NCI-H128 (cell line): ENCODE results near the gene TSPAN16.

Experiments
- DNase-seq: peaks from one replicate; lab custom pipeline; 2025; ENCODE audit not compliant: unreplicated experiment; lab: John Stamatoyannopoulos, UW

The TSPAN16 gene

DNA sequence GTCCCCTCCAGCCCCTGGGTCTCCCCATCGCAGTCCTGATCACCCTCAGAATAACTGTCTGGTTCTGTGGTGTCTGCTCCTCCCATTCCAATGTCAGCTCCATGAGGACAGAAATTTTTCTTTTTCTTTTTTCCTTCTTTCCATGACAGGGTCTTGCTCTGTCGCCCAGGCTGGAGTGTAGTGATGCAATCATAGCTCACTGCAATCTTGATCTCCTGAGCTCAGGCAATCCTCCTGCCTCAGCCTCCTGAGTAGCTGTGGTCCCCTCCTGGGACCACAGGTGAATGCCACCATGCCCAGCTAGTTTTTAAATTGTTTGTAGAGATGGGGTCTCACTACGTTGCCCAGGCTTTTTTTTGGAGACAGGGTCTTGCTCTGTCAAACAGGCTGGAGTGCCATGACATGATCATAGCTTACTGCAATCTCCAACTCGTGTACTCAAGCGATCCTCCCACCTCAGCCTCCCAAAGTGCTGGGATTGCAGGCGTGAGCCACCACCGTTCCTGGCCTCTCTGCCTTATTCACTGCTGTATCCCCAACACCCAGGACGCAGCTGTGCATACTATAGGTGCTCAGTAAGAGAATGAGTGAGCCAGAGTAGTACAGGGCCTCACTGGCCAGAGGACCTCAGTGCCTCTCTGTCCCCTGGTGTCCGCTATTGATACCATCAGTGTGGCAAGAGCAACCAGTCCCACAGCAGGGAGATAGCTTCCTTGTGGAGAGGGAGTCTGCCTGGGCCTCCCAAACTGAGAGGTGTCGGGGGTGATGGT, 28.5 kb upstream of the TSPAN16 start:
- DNase-seq: no peak

DNA sequence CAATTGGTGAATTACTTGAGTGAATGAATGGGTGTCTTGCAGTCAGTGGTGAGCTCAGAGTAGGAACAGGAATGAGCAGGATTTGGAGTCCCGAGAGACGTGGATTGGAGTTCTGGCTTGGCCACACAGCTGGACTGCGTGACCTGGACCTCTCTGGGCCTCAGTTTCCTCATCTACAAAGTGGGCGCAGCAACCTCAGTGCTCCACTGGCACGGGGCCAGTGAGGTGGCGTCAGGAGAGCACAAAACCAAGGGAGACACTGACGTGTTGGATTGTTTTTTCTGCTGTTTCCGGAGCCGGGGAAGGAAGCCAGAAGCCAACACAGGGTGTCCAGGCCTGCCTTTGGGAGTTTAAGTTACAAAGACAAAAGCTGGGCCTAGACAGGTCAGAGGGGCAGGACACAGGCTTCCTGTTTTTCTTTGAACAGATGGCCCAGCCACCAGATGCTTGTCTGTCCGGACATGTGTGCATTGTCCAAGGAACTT, 27.1 kb upstream of the TSPAN16 start:
- no peak for DNase-seq

DNA sequence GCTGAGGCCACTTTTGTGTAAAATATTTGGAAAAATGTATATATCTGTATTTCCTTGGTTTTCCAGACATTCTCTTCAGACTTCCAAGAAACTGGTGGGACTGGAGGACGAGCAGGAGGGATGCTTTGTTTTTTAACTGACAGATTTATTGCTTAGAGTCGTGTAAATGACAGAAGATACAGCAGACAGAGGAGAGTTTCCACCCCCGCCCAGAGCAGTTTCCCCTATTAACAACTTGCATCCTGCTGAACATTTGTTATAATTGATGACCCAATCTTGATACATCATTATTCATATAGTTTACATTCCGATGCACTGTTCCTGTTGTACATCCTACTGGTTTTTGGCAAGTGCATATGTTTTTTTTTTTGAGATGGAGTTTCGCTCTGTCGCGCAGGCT, 26.6 kb upstream of the TSPAN16 start:
- no peak for DNase-seq

DNA sequence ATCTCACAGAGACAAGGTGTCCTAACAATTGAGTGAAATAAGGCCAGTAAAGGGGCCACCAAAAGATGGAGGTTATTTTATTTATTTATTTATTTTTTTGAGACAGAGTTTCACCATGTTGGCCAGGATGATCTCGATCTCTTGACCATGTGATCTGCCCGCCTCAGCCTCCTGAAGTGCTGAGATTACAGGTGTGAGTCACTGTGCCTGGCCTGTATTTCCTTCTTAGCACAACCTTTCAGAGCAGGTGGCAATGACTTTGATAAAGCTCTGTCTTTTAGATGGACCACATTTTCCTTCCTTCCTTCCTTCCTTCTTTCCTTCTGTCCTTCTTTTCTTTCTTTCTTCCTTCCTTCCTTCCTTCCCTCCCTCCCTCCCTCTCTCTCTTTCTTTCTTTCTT, 22.7 kb upstream of the TSPAN16 start:
- no peak for DNase-seq

DNA sequence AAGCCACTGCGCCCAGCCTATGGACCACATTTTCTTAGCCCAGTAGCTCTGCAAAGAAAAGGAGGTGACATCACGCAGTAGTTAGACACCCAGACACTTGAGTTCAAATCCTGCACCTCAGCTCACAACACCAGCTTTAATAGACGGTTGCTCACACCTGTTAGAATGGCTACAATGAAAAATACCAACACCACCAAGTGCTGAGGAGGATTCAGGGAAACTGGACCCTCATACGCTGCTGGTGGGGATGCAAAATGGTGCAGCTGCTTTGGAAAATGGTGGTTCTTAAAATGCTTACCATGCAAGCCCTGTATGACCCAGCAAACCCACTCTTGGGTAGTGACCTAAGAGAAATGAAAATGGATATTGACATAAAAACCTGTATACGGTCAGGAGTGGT, 22.0 kb upstream of the TSPAN16 start:
- DNase-seq: no peak

DNA sequence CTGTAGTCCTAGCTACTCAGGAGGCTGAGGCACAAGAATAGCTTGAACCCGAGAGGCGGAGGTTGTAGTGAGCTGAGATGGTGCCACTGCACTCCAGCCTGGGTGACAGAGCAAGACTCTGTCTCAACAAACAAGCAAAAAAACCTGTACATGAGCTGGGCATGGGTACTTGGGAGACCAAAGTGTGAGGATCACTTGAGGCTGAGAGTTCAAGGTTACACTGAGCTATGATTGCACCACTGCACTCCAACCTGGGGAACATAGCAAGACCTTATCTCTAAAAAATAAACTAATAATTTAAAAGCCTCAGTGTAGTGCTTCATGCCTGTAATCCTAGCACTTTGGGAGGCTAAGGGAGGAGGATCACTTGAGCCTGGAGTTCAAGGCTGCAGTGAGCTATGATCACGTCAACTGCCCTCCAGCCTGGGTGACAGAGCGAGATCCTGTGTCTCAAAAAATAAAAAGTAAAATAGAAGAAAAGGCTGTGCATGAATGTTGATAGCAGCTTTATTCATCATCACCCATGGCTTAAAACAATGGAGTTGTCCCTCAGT, 21.4 kb upstream of the TSPAN16 start:
- no peak for DNase-seq

DNA sequence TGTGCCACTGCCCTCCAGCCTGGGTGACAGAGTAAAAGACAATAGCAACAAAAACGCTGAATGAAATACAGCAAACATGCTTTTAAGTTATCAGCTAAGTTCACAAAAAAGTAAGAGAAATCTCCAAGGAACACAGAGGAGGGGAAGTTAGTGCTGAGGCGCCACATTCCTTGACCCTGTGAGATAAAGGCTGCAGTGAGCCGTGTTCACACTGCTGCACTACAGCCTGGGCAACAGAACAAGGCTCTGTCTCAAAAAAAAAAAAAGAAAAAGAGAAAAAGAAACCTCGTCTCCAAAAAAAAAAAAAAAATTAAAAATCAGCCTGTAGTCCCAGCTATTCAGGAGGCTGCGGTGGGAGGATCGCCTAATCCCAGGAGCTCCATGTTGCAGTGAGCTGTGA, 17.3 kb upstream of the TSPAN16 start:
- no peak for DNase-seq

DNA sequence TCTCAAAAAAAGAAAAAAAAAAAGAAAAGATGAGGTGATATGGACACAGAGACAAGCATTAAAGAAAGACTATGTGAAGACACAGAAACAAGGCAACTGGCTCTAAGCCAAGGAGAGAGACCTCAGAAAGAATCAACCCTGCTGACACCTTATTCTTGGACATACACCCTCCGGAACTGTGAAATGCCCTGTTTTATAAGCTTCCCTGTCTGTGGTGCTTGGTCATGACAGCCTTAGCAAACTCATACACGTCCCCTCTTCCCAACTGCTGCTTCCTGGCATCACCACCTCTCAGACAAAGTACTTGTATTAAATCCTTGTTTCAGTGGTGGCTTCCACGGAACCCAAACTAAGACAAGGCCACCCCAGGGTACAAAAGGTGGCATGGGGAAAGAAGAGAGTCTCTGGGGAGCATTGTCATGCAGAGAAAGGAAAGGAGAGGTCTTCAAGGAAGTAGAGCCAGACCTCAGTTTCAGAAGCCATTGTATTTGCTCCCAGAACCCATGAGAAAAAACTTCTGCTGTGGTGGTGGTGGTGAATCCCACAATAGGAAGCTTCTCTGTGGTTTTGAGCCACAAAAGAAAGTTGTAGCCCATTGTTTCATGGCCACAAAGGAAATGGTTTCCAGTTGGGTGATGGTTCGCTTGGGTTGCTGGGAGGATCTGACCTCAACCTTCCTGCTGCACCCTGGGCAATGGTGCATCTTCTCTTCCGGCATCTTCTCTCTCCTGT, 16.3 kb upstream of the TSPAN16 start:
- DNase-seq: no peak

DNA sequence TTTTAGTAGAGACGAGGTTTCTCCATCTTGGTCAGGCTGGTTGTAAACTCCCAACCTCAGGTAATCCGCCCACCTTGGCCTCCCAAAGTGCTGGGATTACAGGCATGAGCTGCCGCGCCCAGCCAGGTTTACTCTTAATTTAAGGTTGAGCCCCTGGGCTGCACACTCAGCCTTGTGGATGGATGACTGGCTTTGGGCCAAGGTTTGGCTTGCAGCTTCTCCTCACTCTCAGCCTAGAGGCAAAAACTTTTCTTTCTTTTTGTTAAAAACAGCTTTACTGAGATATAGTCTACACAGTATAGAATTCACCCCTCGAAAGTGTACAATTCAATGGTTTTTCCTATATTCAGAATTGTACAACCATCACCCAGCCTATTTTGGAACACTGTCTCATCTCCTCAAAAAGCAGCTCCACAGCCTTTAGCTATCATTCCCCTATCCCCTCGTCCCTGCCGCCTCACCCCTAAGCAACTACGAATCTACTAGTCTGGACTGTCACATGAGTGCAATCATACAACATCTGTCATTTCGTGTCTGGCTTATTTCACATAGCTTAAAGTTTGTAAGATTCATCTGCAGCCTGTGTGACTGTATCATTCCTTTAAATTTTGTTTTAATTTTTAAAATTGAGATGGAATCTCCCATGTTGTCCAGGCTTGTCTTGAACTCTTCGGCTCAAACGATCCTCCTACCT, 14.5 kb upstream of the TSPAN16 start:
- DNase-seq: no peak

DNA sequence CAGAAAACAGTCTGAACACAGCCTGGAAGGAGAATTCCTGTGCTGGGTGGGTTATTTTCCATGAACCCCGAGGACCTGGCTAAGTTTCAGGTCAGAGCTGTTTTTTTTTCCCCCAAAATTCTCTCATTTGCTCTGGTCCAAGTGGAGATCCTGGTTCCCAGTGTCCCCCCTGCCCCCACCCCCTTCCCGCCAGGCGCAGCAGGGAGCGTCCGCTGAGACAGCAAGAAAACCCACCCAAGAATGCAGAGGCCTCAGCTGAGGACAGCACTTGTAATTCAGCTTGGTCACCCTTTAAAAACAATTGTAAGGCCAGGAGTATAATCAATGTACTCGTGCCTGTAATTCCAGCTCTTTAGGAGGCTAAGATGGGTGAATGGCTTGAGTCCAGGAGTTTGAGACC, 11.4 kb upstream of the TSPAN16 start:
- no peak for DNase-seq

DNA sequence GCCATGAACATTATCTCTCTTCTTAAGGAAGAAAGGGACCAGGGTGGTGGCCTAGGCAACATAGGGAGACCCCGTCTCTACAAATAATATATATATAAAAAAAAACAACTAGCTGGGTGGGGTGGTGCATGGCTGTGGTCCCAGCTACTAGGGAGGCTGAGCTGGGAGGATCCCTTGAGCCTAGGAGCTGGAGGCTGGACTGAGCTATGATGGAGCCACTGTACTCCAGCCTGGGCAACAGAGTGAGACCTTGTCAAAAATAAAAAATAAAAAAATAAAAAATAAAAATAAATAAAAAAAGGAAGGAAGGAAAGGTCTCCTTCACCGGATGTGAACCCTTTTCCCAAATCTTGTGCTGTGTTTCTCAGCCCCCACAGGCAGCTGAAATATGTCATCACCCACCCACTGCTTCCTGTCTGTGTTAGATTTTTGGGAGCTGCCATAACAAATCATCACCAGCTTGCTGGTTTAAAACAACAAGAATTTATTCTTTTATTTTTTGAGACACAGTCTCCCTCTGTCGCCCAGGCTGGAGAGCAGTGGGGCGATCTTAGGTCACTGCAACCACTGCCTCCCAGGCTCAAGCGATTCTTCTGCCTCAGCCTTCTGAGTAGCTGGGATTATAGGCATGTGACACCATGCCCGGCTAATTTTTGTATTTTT, 9.5 kb upstream of the TSPAN16 start:
- no peak for DNase-seq

DNA sequence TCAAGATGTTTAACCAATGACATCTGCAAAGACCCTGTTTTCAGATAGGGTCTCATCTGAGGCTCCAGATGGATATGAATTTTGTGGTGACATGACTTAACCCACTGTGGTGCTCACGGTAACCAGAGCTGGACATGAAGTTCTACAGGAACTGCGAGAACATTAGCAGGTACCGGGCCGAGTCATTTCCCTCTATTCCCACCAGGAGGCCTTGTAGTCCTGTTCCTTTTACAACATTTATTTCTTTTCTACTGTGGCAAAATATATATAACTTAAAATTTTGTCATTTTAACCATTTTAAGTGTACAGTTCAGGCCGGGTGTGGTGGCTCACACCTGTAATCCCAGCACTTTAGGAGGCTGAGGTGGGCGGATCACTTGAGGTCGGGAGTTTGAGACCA, 7.6 kb upstream of the TSPAN16 start:
- no peak for DNase-seq

DNA sequence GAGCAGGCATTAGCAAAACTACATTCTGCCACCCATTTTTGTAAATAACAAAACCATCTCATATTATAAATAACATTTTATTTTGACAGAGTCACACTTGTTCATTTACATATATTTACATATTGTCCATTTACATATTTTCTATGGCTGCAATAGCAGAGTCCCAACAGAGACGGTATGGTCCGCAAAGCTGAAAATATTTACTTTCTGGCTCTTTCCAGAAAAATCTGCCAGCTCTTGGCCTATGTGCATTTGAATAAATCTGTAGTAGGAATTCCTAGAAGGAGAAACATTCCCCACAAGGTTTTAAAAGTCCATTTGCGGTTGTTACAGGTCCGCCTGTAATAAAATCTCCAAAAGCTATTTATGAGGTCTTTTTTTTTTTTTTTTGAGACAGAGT, 5.7 kb upstream of the TSPAN16 start:
- no peak for DNase-seq

DNA sequence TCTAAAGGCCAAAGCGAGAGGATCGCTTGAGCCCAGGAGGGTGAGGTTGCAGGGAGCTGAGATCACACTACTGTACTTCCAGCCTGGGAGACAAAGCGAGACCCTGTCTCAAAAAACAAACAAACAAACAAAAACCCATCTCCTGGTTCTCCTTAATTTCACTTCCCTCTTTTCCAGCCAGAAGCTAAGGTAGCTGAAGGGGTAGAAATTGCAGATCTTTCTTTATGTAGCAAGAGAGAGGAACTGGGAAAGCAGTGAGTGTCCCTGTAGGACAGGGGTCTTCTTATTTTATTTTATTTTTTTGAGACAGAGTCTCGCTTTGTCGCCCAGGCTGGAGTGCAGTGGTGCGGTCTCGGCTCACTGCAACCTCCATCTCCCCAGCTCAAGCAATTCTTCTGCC, 4.5 kb upstream of the TSPAN16 start:
- DNase-seq: no peak

DNA sequence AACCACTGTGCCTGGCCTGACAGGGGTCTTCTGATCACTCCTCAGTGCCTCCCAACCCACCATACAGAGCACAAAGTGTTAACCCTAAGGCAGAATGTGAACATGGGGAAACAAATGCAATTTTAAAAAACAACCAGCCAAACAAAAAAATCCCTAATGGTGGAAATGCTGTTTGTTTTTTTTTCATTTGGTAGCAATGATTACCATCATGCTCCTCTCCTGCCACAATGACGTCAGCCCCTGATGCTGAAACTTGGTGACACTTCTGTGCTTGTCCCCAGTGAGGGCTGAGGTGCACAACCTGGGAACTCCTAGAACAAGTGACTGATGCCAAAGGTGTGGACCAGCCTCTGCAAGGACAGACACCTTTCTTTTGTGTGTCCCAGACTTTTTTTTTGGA, 4.0 kb upstream of the TSPAN16 start:
- DNase-seq: no peak

DNA sequence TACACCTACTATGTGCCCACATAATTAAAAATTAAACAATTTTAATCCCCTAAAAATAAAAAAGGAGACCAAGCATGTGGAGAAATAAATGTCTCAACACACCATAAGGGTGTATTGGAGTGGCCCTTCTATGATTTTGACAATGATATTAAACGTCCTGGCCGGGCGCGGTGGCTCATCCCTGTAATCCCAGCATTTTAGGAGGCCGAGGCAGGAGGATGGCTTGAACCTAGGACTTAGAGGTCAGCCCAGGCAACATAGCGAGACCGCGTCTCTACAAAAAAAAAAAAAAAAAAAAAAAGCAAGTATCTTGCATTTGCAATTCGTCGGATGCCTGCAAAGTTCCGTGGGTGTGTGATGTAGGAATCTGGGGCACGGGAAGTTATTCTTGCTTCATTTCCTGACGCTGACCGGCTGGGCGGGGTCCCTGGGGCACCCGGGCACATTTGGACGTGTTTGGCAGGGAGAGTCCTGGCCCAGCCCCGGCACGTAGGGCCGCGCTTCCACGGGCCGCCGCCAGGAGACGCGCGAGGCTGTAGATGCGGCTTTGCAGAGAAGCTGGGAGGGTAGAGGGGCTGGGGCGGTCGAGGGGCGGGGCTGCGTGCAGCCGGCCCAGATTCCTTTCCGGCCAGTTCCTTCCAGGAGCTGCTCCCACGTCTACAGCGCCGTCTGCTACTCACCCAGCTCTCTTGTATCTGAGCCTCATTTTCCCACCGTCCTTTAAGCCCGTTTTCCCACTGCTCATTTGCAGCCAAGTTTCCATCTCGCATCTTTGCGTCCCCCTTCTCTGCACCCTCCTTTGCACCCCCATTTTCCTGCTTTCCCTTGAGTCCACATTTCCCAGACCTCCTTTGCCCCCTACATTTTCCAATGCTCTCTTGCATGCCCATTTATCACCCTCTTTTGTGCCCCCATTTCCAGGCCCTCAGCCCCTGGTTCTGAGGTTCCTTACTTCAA, 2.2 kb upstream of the TSPAN16 start:
- DNase-seq: peak; percentile 64

DNA sequence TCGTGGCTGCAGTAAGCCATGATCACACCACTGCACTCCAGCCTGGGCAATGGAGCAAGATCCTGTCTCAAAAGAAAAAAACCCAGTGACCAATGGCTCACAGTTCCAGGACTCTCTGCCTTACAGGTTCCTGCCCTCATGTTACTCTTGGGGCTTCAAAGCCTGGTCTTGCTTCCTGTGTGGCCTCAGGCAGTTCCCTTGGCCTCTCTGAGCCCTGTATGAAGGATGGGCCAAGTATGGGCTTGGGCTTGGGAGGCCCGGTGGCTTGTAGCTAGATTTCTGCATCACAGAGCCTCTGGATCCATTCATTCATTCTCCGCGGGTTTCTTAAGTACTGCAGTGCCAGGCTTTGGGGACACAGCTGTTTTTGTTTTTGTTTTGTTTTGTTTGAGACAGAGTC, 780 bp upstream of the TSPAN16 start:
- no peak for DNase-seq

DNA sequence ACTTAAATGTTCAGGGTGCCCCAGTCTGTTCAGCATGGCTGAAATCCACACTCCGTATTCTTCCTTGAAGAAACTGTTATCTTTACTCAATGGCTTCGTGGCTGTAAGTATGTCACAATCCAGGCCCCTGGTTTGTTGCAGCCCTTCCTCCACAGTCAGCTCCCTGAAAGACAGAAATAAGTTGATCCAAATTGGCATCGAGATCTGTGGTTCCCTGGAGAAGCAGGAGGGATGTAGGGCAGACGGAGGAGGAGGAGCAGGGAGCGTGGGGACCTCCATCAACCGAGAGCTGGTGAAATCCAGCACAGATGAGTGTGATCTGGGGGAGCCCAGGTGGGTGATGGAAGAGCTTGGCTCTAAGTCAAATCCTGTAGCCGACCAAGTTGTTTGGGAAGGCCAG, 304 bp downstream of the TSPAN16 start:
- DNase-seq: no peak

DNA sequence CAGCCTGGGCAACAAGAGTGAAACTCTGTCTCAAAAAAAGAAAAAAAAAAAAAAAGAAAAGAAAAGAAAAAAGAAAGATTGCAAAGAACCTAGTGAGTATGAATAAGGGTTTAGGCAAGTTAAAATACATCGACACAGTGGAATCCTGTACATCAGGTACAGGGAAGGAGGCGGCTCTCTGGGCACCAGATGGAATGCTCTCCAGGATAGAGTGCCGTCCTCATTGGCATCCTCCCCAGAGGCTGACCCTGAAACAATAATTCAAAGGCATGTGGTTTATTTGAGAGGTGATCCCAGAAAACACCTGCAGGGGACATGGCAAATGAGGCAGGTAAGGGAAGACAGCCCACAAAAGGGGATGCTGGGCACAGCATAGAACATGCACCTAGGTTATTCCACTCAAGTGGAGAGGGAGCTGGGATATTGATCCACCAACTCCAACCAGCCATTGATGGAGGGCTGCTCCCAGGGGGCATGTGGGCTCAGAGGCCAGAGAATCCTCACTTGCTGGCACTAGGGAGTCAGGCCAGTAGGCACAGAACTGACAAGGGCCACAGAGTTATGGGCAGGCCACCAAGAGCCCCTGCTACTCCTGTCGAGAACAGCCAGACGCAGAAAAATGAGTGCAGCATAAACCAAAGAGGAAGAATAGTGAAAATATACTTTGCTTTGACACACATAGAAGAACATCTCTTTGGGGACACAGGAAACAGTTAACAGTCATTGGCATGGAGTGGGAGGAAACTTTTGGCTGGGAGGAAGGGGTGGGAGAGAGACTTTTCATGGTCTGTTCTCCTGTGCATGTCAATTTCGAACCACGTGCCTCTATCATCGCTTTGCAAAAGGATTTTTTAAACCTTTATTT, 4.2 kb downstream of the TSPAN16 start:
- DNase-seq: no peak
